ENCODE results near the gene COBL.

The COBL gene

GRCh38 chr7:51128545-51129435, 187.8 kb downstream of the COBL start:
- in situ Hi-C loops (cut with HindIII; ENCODE audit: low pct_ligation_motif_present, low pct_unique_long_range_greater_than_20kb, low sequenced_read_pairs), result no loop called here
- DNase-seq, result no peak

- in situ Hi-C loops (cut with HindIII; ENCODE audit: low pct_ligation_motif_present, low pct_unique_long_range_greater_than_20kb, low sequenced_read_pairs), result no loop called here
- no peak for DNase-seq
Measured at GRCh38 chr7:51127618-51127904, 189.0 kb downstream of the COBL start.

GRCh38 chr7:51126813-51127617, 189.6 kb downstream of the COBL start:
- no peak for DNase-seq
- in situ Hi-C loops (cut with HindIII; ENCODE audit: low pct_ligation_motif_present, low pct_unique_long_range_greater_than_20kb, low sequenced_read_pairs), result no loop called here

- in situ Hi-C loops (cut with HindIII; ENCODE audit: low pct_ligation_motif_present, low pct_unique_long_range_greater_than_20kb, low sequenced_read_pairs), result no loop called here
- DNase-seq, result no peak
Measured at GRCh38 chr7:51126324-51126723, 190.3 kb downstream of the COBL start.

- in situ Hi-C loops (cut with HindIII; ENCODE audit: low pct_ligation_motif_present, low pct_unique_long_range_greater_than_20kb, low sequenced_read_pairs), result no loop called here
- DNase-seq, result no peak
Measured at GRCh38 chr7:51124321-51124720, 192.3 kb downstream of the COBL start.

GRCh38 chr7:51123322-51124019, 193.1 kb downstream of the COBL start:
- in situ Hi-C loops (cut with HindIII; ENCODE audit: low pct_ligation_motif_present, low pct_unique_long_range_greater_than_20kb, low sequenced_read_pairs), result no loop called here
- peak; percentile 97 for DNase-seq

GRCh38 chr7:51121931-51122425, 194.6 kb downstream of the COBL start:
- in situ Hi-C loops (cut with HindIII; ENCODE audit: low pct_ligation_motif_present, low pct_unique_long_range_greater_than_20kb, low sequenced_read_pairs), result no loop called here
- DNase-seq, result no peak

GRCh38 chr7:51121036-51121790, 195.4 kb downstream of the COBL start:
- in situ Hi-C loops (cut with HindIII; ENCODE audit: low pct_ligation_motif_present, low pct_unique_long_range_greater_than_20kb, low sequenced_read_pairs), result no loop called here
- DNase-seq, result no peak

- in situ Hi-C loops (cut with HindIII; ENCODE audit: low pct_ligation_motif_present, low pct_unique_long_range_greater_than_20kb, low sequenced_read_pairs), result no loop called here
- no peak for DNase-seq
Measured at GRCh38 chr7:51118628-51119027, 198.0 kb downstream of the COBL start.

- no peak for DNase-seq
- in situ Hi-C loops (cut with HindIII; ENCODE audit: low pct_ligation_motif_present, low pct_unique_long_range_greater_than_20kb, low sequenced_read_pairs), result no loop called here
Measured at GRCh38 chr7:51114501-51114900, 202.1 kb downstream of the COBL start.

GRCh38 chr7:51113962-51114361, 202.6 kb downstream of the COBL start:
- in situ Hi-C loops (cut with HindIII; ENCODE audit: low pct_ligation_motif_present, low pct_unique_long_range_greater_than_20kb, low sequenced_read_pairs), result no loop called here
- no peak for DNase-seq

- in situ Hi-C loops (cut with HindIII; ENCODE audit: low pct_ligation_motif_present, low pct_unique_long_range_greater_than_20kb, low sequenced_read_pairs), result no loop called here
- no peak for DNase-seq
Measured at GRCh38 chr7:51113560-51113959, 203.0 kb downstream of the COBL start.

- no peak for DNase-seq
- in situ Hi-C loops (cut with HindIII; ENCODE audit: low pct_ligation_motif_present, low pct_unique_long_range_greater_than_20kb, low sequenced_read_pairs), result no loop called here
Measured at GRCh38 chr7:51111241-51111940, 205.2 kb downstream of the COBL start.

GRCh38 chr7:51108134-51108533, 208.5 kb downstream of the COBL start:
- in situ Hi-C loops (cut with HindIII; ENCODE audit: low pct_ligation_motif_present, low pct_unique_long_range_greater_than_20kb, low sequenced_read_pairs), result no loop called here
- no peak for DNase-seq

GRCh38 chr7:51104278-51104677, 212.3 kb downstream of the COBL start:
- in situ Hi-C loops (cut with HindIII; ENCODE audit: low pct_ligation_motif_present, low pct_unique_long_range_greater_than_20kb, low sequenced_read_pairs), result no loop called here
- no peak for DNase-seq

GRCh38 chr7:51103718-51104117, 212.9 kb downstream of the COBL start:
- in situ Hi-C loops (cut with HindIII; ENCODE audit: low pct_ligation_motif_present, low pct_unique_long_range_greater_than_20kb, low sequenced_read_pairs), result no loop called here
- no peak for DNase-seq

GRCh38 chr7:51102828-51103227, 213.8 kb downstream of the COBL start:
- in situ Hi-C loops (cut with HindIII; ENCODE audit: low pct_ligation_motif_present, low pct_unique_long_range_greater_than_20kb, low sequenced_read_pairs), result no loop called here
- no peak for DNase-seq

Data from ACHN (cell line).